ENCODE measurements around the gene IFIT1B.
"Not testable (repeated sequence)": the region's sequence is repeated elsewhere in the genome, so short reads cannot be mapped to it uniquely, and the experiment has no call there.

The IFIT1B gene

DNA sequence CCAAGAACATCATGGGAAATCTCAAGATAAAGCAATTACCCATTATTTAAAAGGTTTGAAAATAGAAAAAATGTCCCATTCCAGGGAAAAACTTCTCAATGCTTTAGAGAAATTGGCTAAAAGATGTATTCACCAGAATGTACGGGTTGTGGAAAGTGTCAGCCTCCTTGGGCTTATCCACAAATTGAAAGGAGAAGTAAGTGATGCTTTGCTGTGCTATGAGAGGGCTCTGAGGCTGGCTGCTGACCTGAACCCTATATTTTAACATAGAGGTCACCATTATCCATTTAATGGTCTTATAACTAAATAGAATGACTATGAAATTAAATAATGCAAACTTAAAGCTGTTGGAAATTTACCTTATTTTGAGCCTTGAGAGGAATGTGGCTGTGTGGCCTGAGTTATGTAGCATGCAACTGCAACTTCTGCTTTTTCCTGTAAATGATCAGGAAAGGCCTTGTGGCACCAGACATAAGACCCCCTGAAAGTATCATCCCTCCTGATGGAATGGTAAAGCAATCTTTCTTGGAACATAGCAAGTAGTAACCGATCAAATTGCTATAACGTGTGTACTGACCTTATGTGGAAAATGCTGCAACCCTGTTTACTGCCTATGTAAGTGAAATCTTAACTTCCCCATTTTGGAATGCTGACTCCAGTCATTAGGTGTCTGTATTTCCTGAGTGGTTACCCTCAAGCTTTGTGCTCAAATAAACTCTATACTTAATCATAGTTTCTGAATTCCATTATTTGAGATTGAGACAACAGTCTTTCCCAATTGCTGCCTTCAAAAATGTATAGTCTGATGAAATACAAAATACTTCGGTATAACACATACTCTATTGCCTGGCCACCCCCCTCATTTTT is 6.9 kb downstream of the IFIT1B start:
- no peak for DNase-seq

- DNase-seq = no peak
Observed at GRCh38 chr10:89388806-89389205, 10.9 kb downstream of the IFIT1B start.

DNA sequence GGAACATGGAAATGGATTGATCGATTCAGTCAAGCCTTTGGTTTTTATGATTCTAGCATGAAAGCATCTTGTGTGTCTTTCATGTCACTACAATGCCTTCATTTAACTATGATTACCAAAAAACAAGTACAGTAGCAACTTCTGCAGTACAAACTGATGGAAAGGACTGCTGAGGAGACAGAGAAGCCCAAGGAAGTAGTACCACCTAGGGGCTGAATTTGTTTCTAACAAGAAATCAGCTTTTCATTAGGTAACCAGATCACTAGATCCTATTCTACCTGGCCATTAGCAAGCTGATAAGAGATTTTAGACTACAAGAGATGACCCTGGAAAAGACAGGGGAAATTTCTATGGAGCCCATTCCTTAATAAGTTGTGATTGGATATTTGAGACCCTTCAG is 11.4 kb downstream of the IFIT1B start:
- no peak for DNase-seq

DNA sequence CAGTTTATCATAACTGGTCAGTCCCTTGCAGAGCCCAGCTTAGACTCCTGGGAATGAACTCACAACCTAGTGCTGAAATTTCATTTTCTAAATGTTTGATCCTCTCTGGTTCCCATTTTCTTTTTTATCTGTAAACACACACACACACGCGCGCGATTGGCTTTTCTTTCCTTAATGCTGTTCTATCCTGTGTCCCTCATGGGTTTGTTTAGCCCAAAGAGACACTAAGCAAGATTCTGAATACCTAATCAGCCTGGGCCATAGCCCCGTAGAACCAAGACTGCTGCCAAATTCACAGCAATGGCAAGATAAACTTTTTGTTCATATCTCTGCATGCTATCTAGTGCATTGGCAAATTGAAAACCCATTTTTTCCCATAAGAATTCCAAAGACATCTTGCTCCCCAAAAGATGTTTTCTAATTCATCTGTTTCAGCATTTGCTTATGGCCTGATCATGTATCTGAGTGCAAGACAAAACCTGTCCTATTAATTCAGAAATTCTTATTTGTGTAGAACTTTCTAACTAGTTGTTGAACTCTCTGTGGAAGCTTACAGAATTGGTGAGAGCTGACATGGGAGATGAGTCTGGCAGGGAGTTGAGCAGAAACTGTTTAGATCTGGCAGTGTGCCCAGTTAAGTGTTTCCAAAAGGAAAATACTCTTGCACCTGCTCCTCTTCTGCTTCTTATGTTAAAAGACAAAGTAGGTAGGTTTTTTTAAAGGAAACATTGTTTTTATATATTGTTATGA is 12.8 kb downstream of the IFIT1B start:
- DNase-seq = no peak

DNA sequence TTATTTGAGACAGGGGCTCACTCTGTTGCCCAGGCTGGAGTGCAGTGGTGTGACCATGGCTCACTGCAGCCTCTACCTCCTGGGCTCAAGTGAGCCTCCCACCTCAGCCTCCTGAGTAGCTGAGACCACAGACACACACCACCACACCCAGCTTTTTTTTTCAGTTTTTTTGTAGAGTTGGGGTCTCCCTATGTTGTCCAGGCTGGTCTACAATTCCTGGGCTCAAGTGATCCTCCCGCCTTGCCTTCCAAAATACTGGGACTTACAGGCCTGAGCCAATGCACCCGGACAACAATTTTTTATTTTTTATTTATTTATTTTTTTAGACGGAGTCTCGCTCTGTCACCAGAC is 13.3 kb downstream of the IFIT1B start:
- not testable (repeated sequence) for DNase-seq

GRCh38 chr10:89391907-89392756 is 14.3 kb downstream of the IFIT1B start, which contains the start of gene IFIT1:
TSS of gene IFIT1 (plus strand) at chr10:89392623. CDS start at chr10:89392713, 90 bp downstream.
- peak; percentile 77 for DNase-seq

- DNase-seq = no peak
Observed at GRCh38 chr10:89392974-89393373, 15.1 kb downstream of the IFIT1B start.

GRCh38 chr10:89393898-89394297 is 16.0 kb downstream of the IFIT1B start:
- no peak for DNase-seq

GRCh38 chr10:89395141-89395540 is 17.3 kb downstream of the IFIT1B start:
- no peak for DNase-seq

DNA sequence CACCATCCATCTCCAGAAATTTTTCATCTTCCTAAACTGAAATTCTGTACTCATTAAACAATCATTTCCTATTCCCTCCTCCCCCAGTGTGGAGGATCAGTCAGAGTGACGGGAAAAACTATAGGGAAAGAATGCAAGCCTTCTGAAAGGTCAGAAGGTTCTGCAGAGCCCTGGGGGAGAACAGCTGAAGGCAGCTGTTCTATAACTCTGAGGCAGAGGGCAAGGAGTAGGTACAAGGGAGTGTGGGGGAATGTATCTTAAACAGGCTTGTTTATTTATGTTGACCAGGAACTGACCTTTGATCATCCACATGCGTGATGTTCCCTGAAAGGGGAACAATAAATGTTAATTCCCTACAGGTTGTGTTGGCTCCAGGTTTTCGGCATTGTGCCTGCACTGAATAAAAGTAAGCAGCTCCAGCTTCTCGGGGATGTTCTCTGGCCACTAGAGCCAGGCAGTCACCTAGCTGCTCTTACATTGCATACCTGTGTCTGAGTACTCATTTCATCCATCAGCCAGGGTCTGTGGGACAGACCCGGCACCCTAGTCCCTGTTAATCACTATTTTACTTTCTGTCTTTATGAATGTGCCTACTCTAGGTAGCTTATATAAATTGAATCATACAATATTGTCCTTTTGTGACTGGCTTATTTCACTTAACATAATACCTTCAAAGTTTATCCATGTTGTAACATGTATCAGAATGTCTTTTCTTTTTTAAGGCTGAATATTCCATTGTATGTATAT is 20.3 kb downstream of the IFIT1B start:
- no peak for DNase-seq

GRCh38 chr10:89399956-89400355 is 22.1 kb downstream of the IFIT1B start:
- DNase-seq = no peak

GRCh38 chr10:89403043-89403442 is 25.2 kb downstream of the IFIT1B start:
- DNase-seq = no peak

GRCh38 chr10:89404104-89405047 is 26.5 kb downstream of the IFIT1B start:
- DNase-seq = no peak

- DNase-seq = not testable (repeated sequence)
Observed at GRCh38 chr10:89406178-89406577, 28.3 kb downstream of the IFIT1B start.

GRCh38 chr10:89407792-89408191 is 29.9 kb downstream of the IFIT1B start:
- not testable (repeated sequence) for DNase-seq

DNA sequence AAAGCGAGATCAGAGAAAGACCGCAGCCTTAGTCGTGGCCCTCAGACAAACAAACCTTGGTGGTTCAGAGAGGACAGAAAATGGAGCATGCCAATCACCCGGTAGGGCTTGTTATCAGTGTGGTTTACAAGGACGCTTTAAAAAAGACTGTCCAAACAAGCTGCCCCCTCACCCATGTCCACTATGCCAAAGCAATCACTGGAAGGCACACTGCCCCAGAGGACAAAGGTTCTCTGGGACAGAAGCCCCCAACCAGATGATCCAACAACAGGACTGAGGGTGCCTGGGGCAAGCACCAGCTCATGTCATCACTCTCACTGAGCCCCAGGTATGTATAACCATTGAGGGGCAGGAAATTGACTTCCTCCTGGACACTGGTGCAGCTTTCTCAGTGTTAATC is 31.4 kb downstream of the IFIT1B start:
- DNase-seq = not testable (repeated sequence)

GRCh38 chr10:89410551-89410950 is 32.7 kb downstream of the IFIT1B start:
- DNase-seq = not testable (repeated sequence)

DNA sequence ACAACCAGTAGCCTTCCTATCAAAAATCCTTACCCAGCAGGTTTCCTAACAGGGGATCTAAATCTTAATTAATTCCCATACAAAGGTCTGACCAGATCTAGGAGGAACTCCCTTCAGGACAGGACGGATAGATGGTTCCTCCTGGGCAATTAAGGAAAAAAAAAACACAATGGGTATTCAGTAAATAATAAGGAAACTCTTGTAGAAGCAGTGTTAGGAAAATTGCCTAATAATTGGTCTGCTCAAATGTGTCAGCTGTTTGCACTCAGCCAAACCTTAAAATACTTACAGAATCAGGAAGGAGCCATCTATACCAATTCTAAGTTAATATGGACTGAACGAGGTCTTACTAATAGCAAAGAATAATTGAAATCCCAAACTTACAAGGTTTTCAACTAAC is 33.3 kb downstream of the IFIT1B start:
- DNase-seq = not testable (repeated sequence)

DNA sequence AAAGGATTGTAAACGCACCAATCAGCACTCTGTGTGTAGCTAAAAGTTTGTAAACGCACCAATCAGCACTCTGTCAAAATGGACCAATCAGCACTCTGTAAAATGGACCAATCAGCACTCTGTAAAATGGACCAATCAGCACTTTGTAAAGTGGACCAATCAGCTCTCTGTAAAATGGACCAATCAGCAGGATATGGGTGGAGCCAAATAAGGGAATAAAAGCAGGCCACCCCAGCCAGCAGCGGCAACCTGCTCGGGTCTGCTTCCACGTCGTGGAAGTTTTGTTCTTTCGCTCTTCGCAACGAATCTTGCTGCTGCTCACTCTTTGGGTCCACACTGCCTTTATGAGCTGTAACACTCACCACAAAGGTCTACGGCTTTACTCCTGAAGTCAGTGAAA is 34.4 kb downstream of the IFIT1B start:
- not testable (repeated sequence) for DNase-seq

- DNase-seq = no peak
Observed at GRCh38 chr10:89413398-89413912, 35.6 kb downstream of the IFIT1B start.
